ENCODE results near the gene PPP6R1. TPM values are rescaled to one million over a fixed set of nuclear protein-coding genes. Genes with fewer than 3 reads are reported as not detected.

PPP6R1 gene
- polyA plus RNA-seq, 3 donors = 16.9 to 91.3 (median 22.0) TPM

DNA sequence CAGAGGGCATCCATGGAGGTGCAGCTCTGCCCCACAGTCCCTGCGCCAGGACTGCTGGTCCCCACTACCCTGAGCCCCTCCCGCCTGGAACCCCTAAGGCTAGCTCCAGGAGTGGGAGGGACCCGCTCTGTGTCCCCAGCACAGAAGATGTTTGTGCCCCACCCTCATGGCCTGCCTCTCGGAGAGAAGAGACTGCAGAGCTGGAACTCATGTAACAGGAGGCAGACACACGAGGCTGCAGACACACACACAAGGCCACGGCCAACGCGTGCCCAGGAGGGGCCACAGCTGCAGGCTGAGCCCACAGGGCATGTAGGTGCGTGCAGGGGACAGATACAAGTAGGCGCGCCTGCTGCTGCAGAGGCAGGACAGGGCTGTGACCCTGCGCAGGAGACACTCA lies 19.8 kb downstream of the PPP6R1 start:
- Histone ChIP-seq H3K27ac (ENCODE audit: low read depth in 1 of 2, low read length in 2 of 2) (no peak overlapping the region), H4K20me1 (ENCODE audit: insufficient read depth, low read length) (peaks cover 99% of the 10 kb centered on the region), H3K9ac (ENCODE audit: insufficient read depth, low read length, poor library complexity, severe bottlenecking) (no peak overlapping the region), H3K9me3 (replicated peaks in 1 of 2; ENCODE audit: control insufficient read depth in 1 of 2, insufficient read depth in 1 of 2, low read length in 2 of 2) (no peaks in the 10 kb centered on the region), H3K27me3 (ENCODE audit: control insufficient read depth in 2 of 2, insufficient read depth in 2 of 2, low read length in 2 of 2) (no peaks in the 10 kb centered on the region), H2AFZ (ENCODE audit: insufficient read depth, low read depth, low read length, poor library complexity, severe bottlenecking) (no peak overlapping the region), H3K36me3 (replicated peaks in 1 of 2; ENCODE audit: control insufficient read depth in 1 of 2, insufficient read depth in 2 of 2, low read length in 2 of 2) (peaks cover 86 to 98% of the 10 kb centered on the region in 2 donors), H3K79me2 (ENCODE audit: insufficient read depth, low read length) (peaks cover 32% of the 10 kb centered on the region), H3K4me2 (replicated peaks; ENCODE audit: extremely low read depth, low read length, poor library complexity, severe bottlenecking) (no peak overlapping the region), H3K4me3 (replicated peaks in 1 of 3; ENCODE audit: low read depth in 2 of 3, low read length in 3 of 3) (no peak overlapping the region), H3K4me1 (ENCODE audit: control insufficient read depth in 1 of 2, insufficient read depth in 2 of 2, low read length in 2 of 2) (no peaks in the 10 kb centered on the region)
- peaks cover 0 to 3% (median 0%) of the 10 kb centered on the region in 7 donors for H3K9me3 Mint-ChIP-seq
- H3K4me3 Mint-ChIP-seq = no peak overlapping the region
- no peak for TF ChIP-seq CTCF (IDR thresholded peaks at IDR 0.05)
- peaks cover 0 to 4% (median 0%) of the 10 kb centered on the region in 3 donors for H3K27me3 Mint-ChIP-seq (ENCODE audit: low read depth in 3 of 3)
- DNase-seq = no peak
- peaks cover 81 to 96% of the 10 kb centered on the region in 2 donors for H3K36me3 Mint-ChIP-seq
- H3K4me1 Mint-ChIP-seq = no peaks in the 10 kb centered on the region
- intact Hi-C loops (cut with micrococcal nuclease) = no loop called here
- H3K27ac Mint-ChIP-seq = no peak overlapping the region
- WGBS (ENCODE audit: insufficient coverage) = over 99% methylated on average over 11 of the region's 12 CpGs

GRCh38 chr19:55238030-55238429 lies 20.8 kb downstream of the PPP6R1 start:
- H3K9ac ChIP-seq (ENCODE audit: insufficient read depth, low read length, poor library complexity, severe bottlenecking) = no peak overlapping the region
- H3K27ac Mint-ChIP-seq = peak overlapping the region in 1 of 7 donors; percentile 43
- H3K36me3 Mint-ChIP-seq = peaks cover 80 to 96% of the 10 kb centered on the region in 2 donors
- H3K4me1 Mint-ChIP-seq = no peaks in the 10 kb centered on the region
- H3K4me3 ChIP-seq (replicated peaks in 1 of 3; ENCODE audit: low read depth in 2 of 3, low read length in 3 of 3) = no peak overlapping the region
- intact Hi-C loops (cut with micrococcal nuclease) = no loop called here
- peaks cover 0 to 3% (median 0%) of the 10 kb centered on the region in 7 donors for H3K9me3 Mint-ChIP-seq
- H3K4me3 Mint-ChIP-seq = no peak overlapping the region
- H2AFZ ChIP-seq (ENCODE audit: insufficient read depth, low read depth, low read length, poor library complexity, severe bottlenecking) = no peak overlapping the region
- H4K20me1 ChIP-seq (ENCODE audit: insufficient read depth, low read length) = peaks cover 99% of the 10 kb centered on the region
- H3K4me1 ChIP-seq (ENCODE audit: control insufficient read depth in 1 of 2, insufficient read depth in 2 of 2, low read length in 2 of 2) = no peaks in the 10 kb centered on the region
- peaks cover 84 to 98% of the 10 kb centered on the region in 2 donors for H3K36me3 ChIP-seq (replicated peaks in 1 of 2; ENCODE audit: control insufficient read depth in 1 of 2, insufficient read depth in 2 of 2, low read length in 2 of 2)
- H3K79me2 ChIP-seq (ENCODE audit: insufficient read depth, low read length) = peaks cover 36% of the 10 kb centered on the region
- H3K4me2 ChIP-seq (replicated peaks; ENCODE audit: extremely low read depth, low read length, poor library complexity, severe bottlenecking) = no peak overlapping the region
- no peak for TF ChIP-seq CTCF (IDR thresholded peaks at IDR 0.05)
- DNase-seq = no peak
- 98% methylated on average over 8 of the region's 8 CpGs for WGBS (ENCODE audit: insufficient coverage)
- H3K27me3 Mint-ChIP-seq (ENCODE audit: low read depth in 3 of 3) = peaks cover 0 to 4% (median 0%) of the 10 kb centered on the region in 3 donors
- H3K9me3 ChIP-seq (replicated peaks in 1 of 2; ENCODE audit: control insufficient read depth in 1 of 2, insufficient read depth in 1 of 2, low read length in 2 of 2) = no peaks in the 10 kb centered on the region
- no peak overlapping the region for H3K27ac ChIP-seq (ENCODE audit: low read depth in 1 of 2, low read length in 2 of 2)
- H3K27me3 ChIP-seq (ENCODE audit: control insufficient read depth in 2 of 2, insufficient read depth in 2 of 2, low read length in 2 of 2) = no peaks in the 10 kb centered on the region

Data from CD14-positive monocyte (primary cell).